Left ventricle myocardium inferior (tissue), 1 donor: Measurements from ENCODE around the gene SGSM1. TPM values are rescaled to one million over a fixed set of nuclear protein-coding genes. Genes with fewer than 3 reads are reported as not detected.

Experiments used
- DNase-seq: peaks from one replicate; pipeline ENCODE4 v3.0.0-alpha.2; 2020
- H3K27ac ChIP-seq: fragments of 200-600 bp; replicated peaks from 2 replicates; pipeline ENCODE4 v1.8.0; 2021
- H3K27me3 ChIP-seq: fragments of 200-600 bp; 2 replicates; pipeline ENCODE4 v1.8.0; 2021; ENCODE audit warnings: low read depth
- H3K36me3 ChIP-seq: fragments of 200-600 bp; 2 replicates; pipeline ENCODE4 v1.8.0; 2021
- H3K4me1 ChIP-seq: fragments of 200-600 bp; 2 replicates; pipeline ENCODE4 v1.8.0; 2021
- H3K4me3 ChIP-seq: fragments of 200-600 bp; 2 replicates; pipeline ENCODE4 v1.8.0; 2021; ENCODE audit warnings: mild to moderate bottlenecking, moderate library complexity
- H3K9me3 ChIP-seq: fragments of 200-600 bp; replicated peaks from 2 replicates; pipeline ENCODE4 v1.8.0; 2021
- CTCF ChIP-seq: fragments of 200-600 bp; IDR thresholded peaks from 2 replicates; pipeline ENCODE4 v1.8.0; 2021; ENCODE audit warnings: antibody characterized with exemption, mild to moderate bottlenecking, borderline replicate concordance
- intact Hi-C: fragments of 100-400 bp; cut with micrococcal nuclease; formaldehyde crosslinking; loops from one replicate; pipeline ENCODE4 v1.11.0; 2022
- total RNA-seq: library from RNA; stranded (reverse); fragmentation: NEBNext Ultra II Directional; extraction: Animal tissue kit (Norgen Biotek cat#: 25700); gene quantifications from one replicate; pipeline ENCODE4 v1.2.1, GENCODE V29; 2021
- donor health status: DM: no; HTN: yes; CAD: no; lungs with severe emphysema.

SGSM1 gene
- total RNA-seq, 1 donor from 2014 or later = 8.8 TPM

DNA sequence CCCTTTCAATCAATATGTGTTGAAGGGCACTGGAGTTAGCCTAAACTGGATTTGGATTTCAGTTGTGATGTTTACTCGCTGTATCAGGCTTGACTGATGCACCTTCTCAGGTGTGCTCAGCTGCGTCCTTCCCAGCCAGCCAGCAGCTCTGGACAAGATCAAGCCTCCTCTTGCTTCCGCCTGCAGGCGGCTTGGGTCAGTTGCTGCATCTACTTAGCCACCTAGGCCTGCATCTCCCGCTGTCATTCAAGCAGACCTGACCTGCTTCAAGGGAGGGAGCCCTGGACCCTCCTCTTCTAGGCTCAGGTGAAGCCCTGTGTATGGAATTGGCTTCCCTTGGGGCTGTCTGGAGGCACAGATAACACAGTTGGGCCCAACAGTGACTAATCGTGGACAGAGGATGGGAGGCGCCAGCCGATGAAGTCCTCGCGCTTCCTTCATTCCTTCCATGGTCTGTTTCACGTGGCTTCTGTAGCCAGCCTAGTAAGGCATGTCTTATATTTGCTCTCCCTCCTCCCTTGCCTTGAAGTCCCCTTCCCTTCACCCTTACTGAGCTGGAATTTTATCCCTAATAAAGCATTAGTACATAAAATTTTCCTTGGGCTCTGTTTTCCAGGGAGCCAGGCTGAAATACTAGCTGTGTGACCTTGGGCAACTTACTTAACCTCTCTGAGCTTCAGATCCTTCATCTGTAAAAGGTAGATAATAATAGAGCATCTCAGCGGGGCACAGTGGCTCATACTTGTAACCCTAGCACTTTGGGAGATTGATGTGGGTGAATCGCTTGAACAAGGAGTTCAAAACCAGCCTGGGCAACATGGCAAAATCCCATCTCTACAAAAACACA is 142.6 kb downstream of the SGSM1 start:
- Histone ChIP-seq H3K27me3 (peaks cover 10% of the 10 kb centered on the region), H3K27ac (no peak overlapping the region), H3K9me3 (no peaks in the 10 kb centered on the region), H3K4me1 (peaks cover 18% of the 10 kb centered on the region), H3K4me3 (no peak overlapping the region), H3K36me3 (no peaks in the 10 kb centered on the region)
- no peak for DNase-seq
- no peak for TF ChIP-seq CTCF
- intact Hi-C loops = no loop called here

GRCh38 chr22:24950272-24950902 is 144.4 kb downstream of the SGSM1 start:
- intact Hi-C loops = loop anchor here (2.0 kb wide), 1 partner anchor 98 kb away; no protein-coding TSS in a partner anchor
- Histone ChIP-seq H3K4me1 (peaks cover 36% of the 10 kb centered on the region), H3K9me3 (no peaks in the 10 kb centered on the region), H3K27me3 (peaks cover 10% of the 10 kb centered on the region), H3K4me3 (no peak overlapping the region), H3K27ac (no peak overlapping the region), H3K36me3 (no peaks in the 10 kb centered on the region)
- no peak for DNase-seq
- no peak for TF ChIP-seq CTCF

GRCh38 chr22:24951942-24952836 is 146.2 kb downstream of the SGSM1 start, which contains the start of gene KIAA1671:
TSS of gene KIAA1671 (plus strand) at chr22:24952716. CDS start at chr22:25028000, 75,284 bp downstream.
- peaks cover 36% of the 10 kb centered on the region for H3K4me1 ChIP-seq
- TF ChIP-seq CTCF = peak; percentile 99
- H3K27me3 ChIP-seq = peaks cover 10% of the 10 kb centered on the region

DNA sequence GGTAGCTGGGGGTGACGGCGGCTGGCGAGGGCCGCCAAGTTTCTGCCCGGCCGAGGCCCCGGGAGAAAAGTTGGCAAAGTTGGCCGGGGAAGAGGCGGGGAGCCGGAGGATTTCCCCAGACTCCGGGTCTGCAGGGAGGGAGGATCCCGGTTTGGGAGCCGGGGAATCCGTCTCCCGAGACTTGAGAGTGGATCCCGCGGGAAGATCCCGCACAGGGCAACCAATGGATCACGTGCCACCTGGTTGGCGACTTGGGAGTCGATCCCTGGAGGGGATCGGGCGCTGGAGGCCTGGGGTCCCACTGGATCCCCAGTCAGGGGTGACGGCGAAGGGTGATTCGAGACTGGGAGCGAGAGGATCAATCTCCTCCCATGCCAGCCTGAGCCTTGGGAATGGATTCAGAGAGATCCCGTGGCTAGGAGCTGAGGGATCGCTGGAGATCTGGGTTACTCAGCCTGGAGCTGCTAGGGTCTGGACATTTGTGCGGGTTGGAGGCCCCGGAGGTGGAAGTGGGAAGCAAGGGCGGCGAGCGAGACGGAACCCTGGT is 146.9 kb downstream of the SGSM1 start:
- no peak for TF ChIP-seq CTCF
- peak; percentile 41 for DNase-seq
- intact Hi-C loops = no loop called here
- Histone ChIP-seq H3K27ac (peak overlapping the region; percentile 88), H3K9me3 (no peaks in the 10 kb centered on the region), H3K4me1 (peaks cover 36% of the 10 kb centered on the region), H3K27me3 (peaks cover 7% of the 10 kb centered on the region), H3K4me3 (peak overlapping the region; percentile 77), H3K36me3 (no peaks in the 10 kb centered on the region)

More at GRCh38 chr22:24951942-24952836, 146.2 kb downstream of the SGSM1 start, which contains the start of gene KIAA1671:
- Histone ChIP-seq H3K27ac (peak within 1 kb of the TSS; percentile 88), H3K9me3 (no peaks in the 10 kb centered on the region), H3K4me3 (peak within 1 kb of the TSS; percentile 77), H3K36me3 (no peaks in the 10 kb centered on the region)
- intact Hi-C loops = loop anchor here (2.0 kb wide), 1 partner anchor 97 kb away; no protein-coding TSS in a partner anchor
- peak; percentile 85 for DNase-seq
